NAMALWA (cell line): ENCODE measurements around the gene COG2.
"Not testable (repeated sequence)": the region's sequence is repeated elsewhere in the genome, so short reads cannot be mapped to it uniquely, and the experiment has no call there.

ENCODE experiments used
- DNase-seq: peaks from one replicate; pipeline ENCODE4 v3.0.0-alpha.2; 2015; ENCODE audit warnings: low spot score

Gene COG2

GRCh38 chr1:230669543-230669942 is 27.3 kb downstream of the COG2 start:
- no peak for DNase-seq

GRCh38 chr1:230674581-230674980 is 32.3 kb downstream of the COG2 start:
- DNase-seq = no peak

- DNase-seq = no peak
Observed at GRCh38 chr1:230677200-230677599, 34.9 kb downstream of the COG2 start.

GRCh38 chr1:230679192-230679591 is 36.9 kb downstream of the COG2 start:
- no peak for DNase-seq

GRCh38 chr1:230679825-230680224 is 37.5 kb downstream of the COG2 start:
- DNase-seq = no peak

- no peak for DNase-seq
Observed at GRCh38 chr1:230680300-230681025, 38.2 kb downstream of the COG2 start.

- no peak for DNase-seq
Observed at GRCh38 chr1:230681599-230681998, 39.3 kb downstream of the COG2 start.

GRCh38 chr1:230682274-230682673 is 40.0 kb downstream of the COG2 start:
- no peak for DNase-seq

GRCh38 chr1:230682882-230683610 is 40.8 kb downstream of the COG2 start:
- no peak for DNase-seq

GRCh38 chr1:230684146-230684545 is 41.9 kb downstream of the COG2 start:
- no peak for DNase-seq

GRCh38 chr1:230684998-230685397 is 42.7 kb downstream of the COG2 start:
- no peak for DNase-seq

- DNase-seq = no peak
Observed at GRCh38 chr1:230686747-230687146, 44.5 kb downstream of the COG2 start.

- no peak for DNase-seq
Observed at GRCh38 chr1:230690101-230690500, 47.8 kb downstream of the COG2 start.

GRCh38 chr1:230691615-230692014 is 49.3 kb downstream of the COG2 start:
- DNase-seq = no peak

GRCh38 chr1:230693221-230693620 is 50.9 kb downstream of the COG2 start:
- DNase-seq = no peak

- DNase-seq = no peak
Observed at GRCh38 chr1:230693777-230694176, 51.5 kb downstream of the COG2 start.

GRCh38 chr1:230694464-230694863 is 52.2 kb downstream of the COG2 start:
- DNase-seq = no peak

- DNase-seq = no peak
Observed at GRCh38 chr1:230694991-230695390, 52.7 kb downstream of the COG2 start.

- DNase-seq = no peak
Observed at GRCh38 chr1:230696218-230696617, 53.9 kb downstream of the COG2 start.

GRCh38 chr1:230696722-230697437 is 54.6 kb downstream of the COG2 start:
- no peak for DNase-seq

GRCh38 chr1:230698130-230698529 is 55.8 kb downstream of the COG2 start:
- DNase-seq = no peak

GRCh38 chr1:230698964-230699363 is 56.7 kb downstream of the COG2 start:
- not testable (repeated sequence) for DNase-seq

GRCh38 chr1:230699716-230700115 is 57.4 kb downstream of the COG2 start:
- DNase-seq = no peak
